Vagina (tissue), 2 donors: ENCODE results near the gene CACUL1.

Experiments used
- CTCF ChIP-seq, 3 experiments: fragments of 450-650 bp in 2 of 3; fragments of 200-600 bp in 1 of 3; sonication (generic) in 1 of 3; IDR thresholded peaks; one replicate each; pipeline ENCODE4 v1.5.1; 2017 to 2019; ENCODE audit warnings: antibody characterized with exemption in 3 of 3, mild to moderate bottlenecking in 2 of 3, moderate library complexity in 2 of 3
- POLR2A ChIP-seq, 2 donors: fragments of 450-650 bp; IDR thresholded peaks; one replicate each; pipeline ENCODE4 v1.6.1; 2017; ENCODE audit warnings: antibody characterized with exemption in 2 of 2, mild to moderate bottlenecking in 2 of 2, moderate library complexity in 2 of 2
- POLR2AphosphoS5 ChIP-seq, 2 donors: sonication (generic); formaldehyde crosslinking; IDR thresholded peaks; one replicate each; pipeline ENCODE4 v1.9.0; 2017; ENCODE audit warnings: antibody characterized with exemption in 2 of 2, mild to moderate bottlenecking in 2 of 2, low read depth in 1 of 2; ENCODE audit not compliant: insufficient read depth in 1 of 2

- TF ChIP-seq CTCF (IDR thresholded peaks at IDR 0.05), result no peak
- TF ChIP-seq POLR2A (IDR thresholded peaks at IDR 0.05), result no peak
- no peak for TF ChIP-seq POLR2AphosphoS5 (IDR thresholded peaks at IDR 0.05; ENCODE audit: insufficient read depth in 1 of 2, low read depth in 1 of 2)
Measured at GRCh38 chr10:118793545-118793944, 38.8 kb upstream of the CACUL1 start.
